Measurements from ENCODE around the gene NRG2.

Gene NRG2

DNA sequence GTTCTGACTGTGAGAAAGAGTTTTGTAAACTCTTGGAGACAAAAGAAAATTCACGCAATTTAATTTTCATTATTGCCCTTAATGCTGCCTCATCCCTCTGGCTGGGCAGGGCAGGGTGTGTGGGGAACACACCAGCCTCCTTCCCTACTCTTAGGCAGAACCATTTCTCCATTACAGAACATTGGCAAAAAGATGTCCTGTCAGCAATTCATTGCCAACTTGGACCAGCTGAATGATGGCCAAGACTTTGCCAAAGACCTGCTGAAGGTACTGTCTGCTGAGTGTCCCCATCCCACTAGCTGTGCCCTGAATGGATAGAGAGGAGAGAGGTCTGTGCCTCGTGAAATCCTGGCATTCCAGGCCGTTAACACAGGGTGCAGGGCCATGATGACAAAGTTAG, 209.6 kb downstream of the NRG2 start:
- no peak overlapping the region for H3K4me3 ChIP-seq (replicated peaks in 1 of 2; ENCODE audit: low read depth in 2 of 2, low read length in 2 of 2)
- no peak for DNase-seq (ENCODE audit: low read depth in 2 of 2)
- TF ChIP-seq, protein P1, sequence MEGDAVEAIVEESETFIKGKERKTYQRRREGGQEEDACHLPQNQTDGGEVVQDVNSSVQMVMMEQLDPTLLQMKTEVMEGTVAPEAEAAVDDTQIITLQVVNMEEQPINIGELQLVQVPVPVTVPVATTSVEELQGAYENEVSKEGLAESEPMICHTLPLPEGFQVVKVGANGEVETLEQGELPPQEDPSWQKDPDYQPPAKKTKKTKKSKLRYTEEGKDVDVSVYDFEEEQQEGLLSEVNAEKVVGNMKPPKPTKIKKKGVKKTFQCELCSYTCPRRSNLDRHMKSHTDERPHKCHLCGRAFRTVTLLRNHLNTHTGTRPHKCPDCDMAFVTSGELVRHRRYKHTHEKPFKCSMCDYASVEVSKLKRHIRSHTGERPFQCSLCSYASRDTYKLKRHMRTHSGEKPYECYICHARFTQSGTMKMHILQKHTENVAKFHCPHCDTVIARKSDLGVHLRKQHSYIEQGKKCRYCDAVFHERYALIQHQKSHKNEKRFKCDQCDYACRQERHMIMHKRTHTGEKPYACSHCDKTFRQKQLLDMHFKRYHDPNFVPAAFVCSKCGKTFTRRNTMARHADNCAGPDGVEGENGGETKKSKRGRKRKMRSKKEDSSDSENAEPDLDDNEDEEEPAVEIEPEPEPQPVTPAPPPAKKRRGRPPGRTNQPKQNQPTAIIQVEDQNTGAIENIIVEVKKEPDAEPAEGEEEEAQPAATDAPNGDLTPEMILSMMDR (IDR thresholded peaks at IDR 0.05; ENCODE audit: low read depth, low read length), result no peak

DNA sequence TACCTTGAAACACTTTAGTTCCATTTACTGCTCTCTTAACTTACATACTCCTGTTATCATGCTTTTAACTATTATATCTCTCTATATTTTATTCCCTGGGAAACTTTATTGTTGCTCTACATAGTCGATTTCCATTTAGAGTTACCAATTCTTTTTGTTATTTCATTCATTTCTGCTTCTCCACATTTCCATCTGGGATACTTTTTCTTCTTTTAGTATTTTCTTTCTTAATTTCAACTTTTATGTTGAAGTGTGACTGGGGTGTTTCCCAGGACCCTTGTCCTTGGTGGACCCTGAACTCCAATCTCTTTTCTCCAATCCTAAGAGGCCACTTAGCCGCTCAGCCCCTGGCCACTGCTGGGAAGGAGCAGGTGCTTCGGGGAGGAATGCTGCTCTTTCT, 211.5 kb downstream of the NRG2 start:
- H3K4me3 ChIP-seq (replicated peaks in 1 of 2; ENCODE audit: low read depth in 2 of 2, low read length in 2 of 2), result no peak overlapping the region
- no peak for DNase-seq (ENCODE audit: low read depth in 2 of 2)
- TF ChIP-seq, protein P1 (IDR thresholded peaks at IDR 0.05; ENCODE audit: low read depth, low read length), result no peak

DNA sequence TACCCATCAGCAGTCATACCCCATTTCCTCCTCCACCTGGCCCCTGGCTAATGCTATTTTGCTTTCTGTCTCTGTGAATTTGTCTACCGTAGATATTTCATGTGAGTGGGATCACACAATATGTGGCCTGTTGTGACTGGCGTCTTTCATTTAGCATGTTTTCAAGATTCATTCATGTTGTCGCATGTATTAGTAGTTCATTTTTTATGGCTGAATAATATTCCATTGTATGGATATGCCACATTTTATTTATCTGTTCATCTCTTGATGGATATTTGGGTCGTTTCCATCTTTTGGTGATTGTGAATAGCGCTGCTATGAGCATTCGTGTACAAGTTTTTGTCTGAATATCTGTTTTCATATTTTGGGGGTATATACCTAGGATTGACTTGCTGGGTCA, 213.6 kb downstream of the NRG2 start:
- no peak for DNase-seq (ENCODE audit: low read depth in 2 of 2)
- TF ChIP-seq, protein P1 (IDR thresholded peaks at IDR 0.05; ENCODE audit: low read depth, low read length), result no peak

DNA sequence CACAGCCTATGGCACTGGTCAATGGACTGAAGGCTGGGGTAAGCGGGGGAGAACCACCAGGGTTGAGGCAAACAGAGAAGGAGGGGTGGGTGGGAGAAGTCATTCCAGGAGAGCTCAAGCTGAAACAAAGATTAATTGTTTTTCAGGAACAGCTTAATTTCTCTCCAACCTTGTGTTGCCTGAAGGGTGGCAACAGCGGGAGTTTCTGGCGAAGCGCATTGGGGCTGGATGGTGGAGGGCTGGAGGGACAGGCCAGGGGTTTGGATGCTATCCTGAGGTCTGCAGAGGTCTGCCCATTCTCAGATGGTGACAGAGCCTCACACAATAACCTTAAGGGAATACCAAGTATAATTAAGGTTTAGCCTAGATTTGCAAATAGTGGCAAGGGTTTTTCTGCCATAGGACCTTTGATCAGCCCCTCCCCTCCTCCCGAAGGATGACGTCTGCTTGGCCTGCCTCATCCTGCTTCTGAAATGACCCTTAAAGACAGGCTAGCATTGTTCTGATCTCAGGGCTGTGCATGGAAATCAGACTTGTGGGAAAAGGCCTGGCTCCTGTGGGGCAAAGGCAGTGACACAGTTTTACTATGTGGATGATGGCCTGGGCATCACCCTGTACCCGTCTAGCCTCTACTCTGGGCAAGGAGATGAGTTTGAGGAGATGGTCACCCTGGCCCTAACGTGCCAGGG, 214.7 kb downstream of the NRG2 start:
- DNase-seq (ENCODE audit: low read depth in 2 of 2), result no peak
- H3K4me3 ChIP-seq (replicated peaks in 1 of 2; ENCODE audit: low read depth in 2 of 2, low read length in 2 of 2), result no peak overlapping the region
- TF ChIP-seq, protein P1 (IDR thresholded peaks at IDR 0.05; ENCODE audit: low read depth, low read length), result no peak

More for the DNA sequence above, 213.6 kb downstream of the NRG2 start:
- no peak overlapping the region for H3K4me3 ChIP-seq (replicated peaks in 1 of 2; ENCODE audit: low read depth in 2 of 2, low read length in 2 of 2)

DNA sequence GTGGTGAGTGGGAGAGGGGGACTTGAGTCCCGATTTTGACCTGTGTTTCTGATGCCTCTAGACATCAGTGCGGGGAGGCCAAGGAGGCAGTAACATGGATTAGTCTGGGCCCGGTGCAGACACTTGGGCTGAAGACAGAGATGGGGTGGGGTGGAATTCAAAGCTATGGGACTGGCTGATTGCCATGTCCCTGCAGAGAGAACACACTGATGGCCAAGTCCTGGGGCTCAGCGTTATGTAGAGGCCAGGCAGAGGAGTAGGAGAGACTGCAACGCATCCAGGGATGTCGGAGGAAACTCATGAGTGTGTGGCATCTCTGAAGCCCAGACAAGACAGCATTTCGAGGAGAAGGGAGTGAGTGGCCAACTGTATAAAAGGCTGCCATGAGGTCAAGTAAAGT, 217.4 kb downstream of the NRG2 start:
- TF ChIP-seq, protein P1 (IDR thresholded peaks at IDR 0.05; ENCODE audit: low read depth, low read length), result no peak
- no peak for DNase-seq (ENCODE audit: low read depth in 2 of 2)

DNA sequence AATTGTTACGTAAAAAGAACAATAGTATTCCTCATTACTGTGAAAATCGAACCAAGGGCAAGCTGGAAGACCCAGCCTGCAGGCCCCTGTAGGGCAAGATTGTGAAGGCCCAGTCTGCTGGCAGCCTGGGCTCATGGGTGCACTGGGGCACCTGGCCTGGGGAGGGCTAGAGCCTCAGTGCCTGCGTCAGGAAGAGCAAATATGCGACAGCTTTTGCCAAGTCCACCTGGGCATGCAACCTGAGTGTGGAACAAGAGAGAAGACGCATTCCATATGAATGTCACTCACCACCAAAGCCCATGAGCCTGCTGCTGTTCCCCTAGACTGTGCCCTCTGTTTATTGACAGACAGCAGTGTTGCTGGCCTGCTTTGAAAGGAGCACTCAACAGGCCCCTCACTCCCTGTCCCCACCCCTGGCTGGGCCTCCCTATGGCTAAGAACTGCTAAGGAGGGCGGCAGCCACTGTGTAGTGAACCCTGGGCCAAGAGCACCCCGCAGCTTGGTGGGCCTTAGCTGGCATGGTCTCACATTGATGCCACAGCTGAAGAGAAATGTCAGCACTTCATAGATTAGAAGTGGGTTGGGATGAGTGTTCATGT, 219.2 kb downstream of the NRG2 start:
- H3K4me3 ChIP-seq (replicated peaks in 1 of 2; ENCODE audit: low read depth in 2 of 2, low read length in 2 of 2), result no peak overlapping the region
- TF ChIP-seq, protein P1 (IDR thresholded peaks at IDR 0.05; ENCODE audit: low read depth, low read length), result no peak
- DNase-seq (ENCODE audit: low read depth in 2 of 2), result no peak

More for the DNA sequence above, 217.4 kb downstream of the NRG2 start:
- H3K4me3 ChIP-seq (replicated peaks in 1 of 2; ENCODE audit: low read depth in 2 of 2, low read length in 2 of 2), result no peak overlapping the region
